GM21619 (cell line): ENCODE data around the gene DOCK2.

Experiments used
- ATAC-seq: cut with Tn5 transposase; IDR thresholded peaks from one replicate; pipeline ENCODE4 v1.9.1; 2021; ENCODE audit not compliant: unreplicated experiment

The DOCK2 gene

GRCh38 chr5:170109059-170110031, 472.3 kb downstream of the DOCK2 start:
- no peak for ATAC-seq

GRCh38 chr5:170110403-170111087, 473.5 kb downstream of the DOCK2 start:
- no peak for ATAC-seq

GRCh38 chr5:170111088-170111785, 474.2 kb downstream of the DOCK2 start:
- no peak for ATAC-seq

- ATAC-seq: no peak
These were observed 475.9 kb downstream of the DOCK2 start for GRCh38 chr5:170112876-170113521.

GRCh38 chr5:170113522-170113900, 476.4 kb downstream of the DOCK2 start:
- no peak for ATAC-seq

- no peak for ATAC-seq
These were observed 477.2 kb downstream of the DOCK2 start for GRCh38 chr5:170114271-170114670.

GRCh38 chr5:170115925-170116324, 478.9 kb downstream of the DOCK2 start:
- ATAC-seq: no peak

GRCh38 chr5:170117736-170118135, 480.7 kb downstream of the DOCK2 start:
- no peak for ATAC-seq

GRCh38 chr5:170120576-170120975, 483.5 kb downstream of the DOCK2 start:
- ATAC-seq: no peak

GRCh38 chr5:170121321-170121720, 484.2 kb downstream of the DOCK2 start:
- no peak for ATAC-seq

GRCh38 chr5:170126061-170126460, 489.0 kb downstream of the DOCK2 start:
- no peak for ATAC-seq

- no peak for ATAC-seq
These were observed 489.6 kb downstream of the DOCK2 start for GRCh38 chr5:170126626-170127025.

GRCh38 chr5:170131235-170131634, 494.2 kb downstream of the DOCK2 start:
- ATAC-seq: no peak

GRCh38 chr5:170132269-170132975, 495.3 kb downstream of the DOCK2 start:
- ATAC-seq: no peak
